HG03135 (cell line): ENCODE data around the gene CIC.

Experiments
- ATAC-seq: cut with Tn5 transposase; IDR thresholded peaks from one replicate; pipeline ENCODE4 v1.9.1; 2021; ENCODE audit warnings: mild to moderate bottlenecking, moderate library complexity; ENCODE audit not compliant: unreplicated experiment

CIC gene

GRCh38 chr19:42268704-42269477, at the start of gene CIC:
CIC (plus strand) TSS chr19:42269252; CDS start chr19:42271784, 2,532 bp downstream.
- ATAC-seq, result peak; percentile 75

DNA sequence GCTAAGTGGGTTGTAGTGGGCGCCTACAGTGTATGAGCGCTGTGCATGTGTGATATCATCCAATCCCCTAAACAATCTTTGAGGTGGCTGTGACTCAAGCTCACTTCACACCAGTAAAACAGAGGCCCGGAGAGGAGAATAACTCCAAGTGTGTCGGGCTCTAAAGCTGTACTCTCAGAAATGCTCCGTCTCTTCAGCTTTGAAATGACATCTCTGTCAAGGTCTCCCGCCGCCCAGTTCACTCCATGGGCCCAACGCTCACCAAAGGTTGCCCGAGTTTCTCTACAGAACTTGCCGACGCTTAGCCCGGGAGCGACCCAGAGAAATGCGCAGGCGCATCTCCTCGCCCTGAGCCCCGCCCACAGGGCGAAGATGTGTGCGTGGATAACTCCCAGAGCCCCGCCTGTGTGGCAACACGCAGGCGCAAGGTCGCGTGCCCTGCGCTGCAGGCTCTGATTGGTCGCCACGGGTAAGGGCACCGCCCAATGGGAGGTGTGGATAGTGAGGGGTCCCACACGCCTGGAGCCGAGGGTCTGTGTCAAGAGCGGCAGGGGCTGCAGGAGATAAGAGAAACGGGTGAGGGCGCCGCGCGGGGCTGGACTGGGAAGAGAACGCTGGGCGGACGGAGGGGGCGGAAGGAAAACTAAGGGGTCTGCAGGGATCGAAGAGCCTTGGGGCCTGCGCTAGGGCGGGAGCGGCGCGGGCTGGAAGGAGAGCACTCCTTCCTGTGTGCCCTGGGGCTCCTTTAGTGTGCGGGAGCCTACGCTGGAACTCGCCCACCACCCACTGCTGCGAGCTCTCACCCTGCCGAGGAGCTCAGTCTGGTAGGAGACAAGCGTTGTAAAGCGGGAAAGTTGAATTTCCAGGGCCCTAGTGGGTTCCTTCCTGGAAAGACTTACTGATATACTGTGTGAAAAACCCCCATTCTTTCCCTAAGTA, 49.0 kb upstream of the CIC start, which contains the start of gene ZNF526:
Gene ZNF526, plus strand, starts transcription at position 501 of the 939 bp plus-strand sequence. CDS start 4,092 bp downstream, outside the sequence.
- peak; percentile 60 for ATAC-seq

- ATAC-seq, result no peak
Observed at GRCh38 chr19:42220751-42221097, 48.3 kb upstream of the CIC start.

GRCh38 chr19:42224940-42225717, 43.9 kb upstream of the CIC start:
- ATAC-seq, result no peak

- ATAC-seq, result no peak
Observed at GRCh38 chr19:42225718-42226292, 43.2 kb upstream of the CIC start.

DNA sequence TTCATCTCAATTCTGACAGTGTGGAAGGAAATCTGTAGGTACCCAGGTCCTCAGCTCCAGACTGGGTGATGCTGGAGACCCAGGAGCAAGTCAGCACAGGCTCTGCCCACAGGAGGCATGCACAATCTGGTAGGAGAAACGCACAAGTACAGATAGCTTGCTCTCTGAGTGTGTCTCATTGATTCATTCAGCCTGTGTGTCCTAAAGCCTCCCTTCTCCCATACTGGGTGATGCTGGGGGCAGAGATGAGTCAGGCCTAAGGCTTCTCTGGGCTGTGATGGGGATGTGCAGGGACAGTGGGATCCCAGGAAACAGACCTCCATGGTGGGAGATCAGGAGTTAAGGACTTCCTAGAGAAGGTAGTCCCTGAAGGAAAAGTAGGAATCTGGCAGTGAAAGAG, 42.2 kb upstream of the CIC start:
- no peak for ATAC-seq

DNA sequence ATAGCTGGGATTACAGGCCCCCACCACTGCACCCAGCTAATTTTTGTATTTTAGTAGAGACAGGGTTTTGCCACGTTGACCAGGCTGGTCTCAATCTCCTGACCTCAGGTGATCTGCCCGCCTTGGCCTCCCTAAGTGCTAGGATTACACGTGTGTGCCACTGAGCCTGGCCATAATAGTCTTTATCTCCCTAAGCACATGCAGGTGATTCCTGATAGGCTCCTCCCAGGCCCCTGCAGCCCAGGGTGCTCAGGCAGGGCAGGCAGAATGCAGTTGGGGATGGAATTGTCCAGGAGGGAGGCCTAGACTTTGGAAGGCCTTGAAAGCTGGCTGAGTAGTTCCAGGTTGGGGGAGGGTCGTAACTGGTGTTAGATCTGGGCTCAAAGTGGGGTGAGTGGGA, 40.4 kb upstream of the CIC start:
- no peak for ATAC-seq

GRCh38 chr19:42229301-42229854, 39.7 kb upstream of the CIC start:
- no peak for ATAC-seq

GRCh38 chr19:42229855-42230351, 39.1 kb upstream of the CIC start:
- ATAC-seq, result no peak

DNA sequence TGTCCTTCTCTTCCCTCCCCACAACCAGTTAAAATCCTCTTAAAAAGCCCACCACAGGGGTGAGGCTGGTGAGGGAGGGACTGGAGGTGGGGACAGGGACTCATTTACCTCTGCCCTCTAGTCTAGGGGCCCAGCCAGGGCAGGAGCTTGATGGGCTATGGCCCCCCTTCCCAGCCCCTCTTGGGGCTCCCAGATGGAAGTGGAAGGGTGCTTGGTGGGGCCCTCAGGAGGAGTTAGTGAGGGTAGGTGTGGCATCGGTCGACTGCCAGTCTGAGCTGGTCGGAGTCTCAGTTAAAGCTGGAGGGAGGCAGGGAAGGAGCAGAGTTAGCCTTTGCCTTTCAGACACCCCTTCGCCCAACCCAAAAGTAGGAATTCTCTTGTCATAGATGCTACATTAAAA, 38.5 kb upstream of the CIC start:
- ATAC-seq, result no peak

GRCh38 chr19:42232435-42232834, 36.6 kb upstream of the CIC start:
- no peak for ATAC-seq

DNA sequence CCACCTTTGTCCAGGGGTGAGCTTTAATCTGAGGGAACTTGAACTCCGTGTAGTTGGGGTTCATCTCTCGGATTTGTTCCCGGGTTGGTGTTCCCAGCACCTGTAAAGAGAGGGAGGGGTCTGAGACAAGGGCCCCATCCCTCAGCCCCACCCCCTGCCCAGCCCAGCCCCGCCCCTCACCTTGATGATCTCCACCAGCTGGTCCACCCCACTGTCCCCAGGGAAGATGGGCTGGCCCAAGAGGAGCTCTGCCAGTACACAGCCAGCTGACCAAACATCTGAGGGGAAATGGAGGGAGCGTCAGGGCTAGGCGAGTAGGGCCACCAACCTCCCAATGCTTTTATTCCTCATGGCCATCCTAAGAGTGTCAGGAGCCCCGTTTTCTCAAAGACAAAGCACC, 35.9 kb upstream of the CIC start:
- ATAC-seq, result no peak

GRCh38 chr19:42233678-42234292, 35.3 kb upstream of the CIC start:
- ATAC-seq, result no peak

DNA sequence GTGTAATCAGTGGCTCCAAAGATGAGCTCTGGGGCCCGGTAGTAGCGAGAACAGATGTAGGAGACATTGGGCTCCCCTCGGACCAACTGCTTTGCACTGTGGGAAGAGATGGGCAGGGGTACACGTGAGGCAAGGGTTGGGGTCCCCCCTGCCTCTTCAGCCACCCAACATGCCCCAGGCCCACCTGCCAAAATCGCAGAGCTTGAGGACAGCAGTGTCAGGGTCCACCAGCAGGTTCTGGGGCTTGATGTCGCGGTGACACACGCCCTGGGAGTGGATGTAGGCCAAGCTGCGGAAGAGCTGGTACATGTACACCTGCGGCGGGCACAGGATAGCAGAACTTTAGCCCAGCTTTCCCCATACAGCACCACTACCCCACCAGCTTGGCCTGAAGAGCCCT, 34.7 kb upstream of the CIC start:
- ATAC-seq, result no peak

GRCh38 chr19:42235181-42235580, 33.9 kb upstream of the CIC start:
- ATAC-seq, result no peak

- no peak for ATAC-seq
Observed at GRCh38 chr19:42239544-42240220, 29.4 kb upstream of the CIC start.

DNA sequence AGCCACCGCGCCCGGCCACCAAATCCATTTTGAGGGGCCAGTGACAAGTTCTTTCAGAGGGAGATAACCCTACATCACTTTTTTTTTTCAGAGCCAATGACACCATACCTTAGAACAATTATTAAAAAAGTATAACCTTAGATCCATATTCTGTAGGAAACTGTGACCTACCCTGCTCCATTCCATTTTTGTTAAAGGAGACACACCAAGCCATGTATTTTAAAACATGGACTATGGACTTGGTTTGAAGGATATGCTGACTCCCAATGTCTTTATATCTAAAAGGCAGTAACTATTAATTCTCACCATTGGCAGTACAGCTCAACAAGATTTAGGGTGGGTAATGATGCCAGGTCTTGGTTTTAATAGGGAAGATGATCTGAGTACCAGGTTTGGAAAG, 27.8 kb upstream of the CIC start:
- no peak for ATAC-seq

- ATAC-seq, result no peak
Observed at GRCh38 chr19:42242069-42242511, 27.0 kb upstream of the CIC start.
